SHP77 treated with DMSO at 0.1 percent for 48 hours (cell line): ENCODE measurements around the gene CDH4.

Experiments used
- DNase-seq: peaks from one replicate; lab custom pipeline; 2025; lab: John Stamatoyannopoulos, UW

CDH4 gene

GRCh38 chr20:61880706-61881105 lies 628.6 kb downstream of the CDH4 start:
- DNase-seq = no peak

- no peak for DNase-seq
Measured at GRCh38 chr20:61881416-61881815, 629.4 kb downstream of the CDH4 start.

- no peak for DNase-seq
Measured at GRCh38 chr20:61881861-61882260, 629.8 kb downstream of the CDH4 start.

- no peak for DNase-seq
Measured at GRCh38 chr20:61882716-61883615, 630.9 kb downstream of the CDH4 start.

GRCh38 chr20:61883857-61884393 lies 631.9 kb downstream of the CDH4 start:
- no peak for DNase-seq

- DNase-seq = no peak
Measured at GRCh38 chr20:61884571-61885389, 632.7 kb downstream of the CDH4 start.

GRCh38 chr20:61885759-61886715 lies 634.0 kb downstream of the CDH4 start:
- DNase-seq = no peak

GRCh38 chr20:61886721-61887595 lies 634.9 kb downstream of the CDH4 start:
- DNase-seq = no peak

- no peak for DNase-seq
Measured at GRCh38 chr20:61887596-61888093, 635.6 kb downstream of the CDH4 start.

- DNase-seq = no peak
Measured at GRCh38 chr20:61888101-61888865, 636.2 kb downstream of the CDH4 start.

GRCh38 chr20:61889659-61890058 lies 637.6 kb downstream of the CDH4 start:
- no peak for DNase-seq

GRCh38 chr20:61890210-61890609 lies 638.1 kb downstream of the CDH4 start:
- DNase-seq = no peak

GRCh38 chr20:61891476-61891875 lies 639.4 kb downstream of the CDH4 start:
- DNase-seq = no peak

- no peak for DNase-seq
Measured at GRCh38 chr20:61891916-61892649, 640.0 kb downstream of the CDH4 start.

- DNase-seq = no peak
Measured at GRCh38 chr20:61895016-61895415, 643.0 kb downstream of the CDH4 start.

GRCh38 chr20:61895686-61896057 lies 643.6 kb downstream of the CDH4 start:
- no peak for DNase-seq

- peak; percentile 77 for DNase-seq
Measured at GRCh38 chr20:61896058-61896961, 644.2 kb downstream of the CDH4 start.
